Measurements from ENCODE around the gene CHST15. TPM values are rescaled to one million over a fixed set of nuclear protein-coding genes. Genes with fewer than 3 reads are reported as not detected.

CHST15 gene
- total RNA-seq, 1 donor from 2014 or later = 0.18 TPM

GRCh38 chr10:124014416-124015154 lies 78.8 kb downstream of the CHST15 start:
- no peak overlapping the region for H3K27ac Mint-ChIP-seq
- no peaks in the 10 kb centered on the region for H3K36me3 Mint-ChIP-seq (ENCODE audit: low read depth)
- intact Hi-C loops (cut with micrococcal nuclease) = no loop called here
- H3K27me3 Mint-ChIP-seq (ENCODE audit: insufficient read depth) = no peaks in the 10 kb centered on the region
- no peak overlapping the region for H3K4me3 Mint-ChIP-seq
- no peaks in the 10 kb centered on the region for H3K4me1 Mint-ChIP-seq (ENCODE audit: low read depth)
- DNase-seq (ENCODE audit: low spot score) = no peak
- peaks cover 9% of the 10 kb centered on the region for H3K9me3 Mint-ChIP-seq

- DNase-seq (ENCODE audit: low spot score) = no peak
- intact Hi-C loops (cut with micrococcal nuclease) = no loop called here
- no peaks in the 10 kb centered on the region for H3K36me3 Mint-ChIP-seq (ENCODE audit: low read depth)
Measured at GRCh38 chr10:124013916-124014315, 79.5 kb downstream of the CHST15 start.

GRCh38 chr10:124012991-124013390 lies 80.4 kb downstream of the CHST15 start:
- Mint-ChIP-seq H3K4me1 (ENCODE audit: low read depth) (no peaks in the 10 kb centered on the region), H3K27ac (no peak overlapping the region), H3K9me3 (peaks cover 9% of the 10 kb centered on the region), H3K36me3 (ENCODE audit: low read depth) (no peaks in the 10 kb centered on the region), H3K27me3 (ENCODE audit: insufficient read depth) (no peaks in the 10 kb centered on the region), H3K4me3 (no peak overlapping the region)
- no peak for DNase-seq (ENCODE audit: low spot score)
- intact Hi-C loops (cut with micrococcal nuclease) = no loop called here

More at GRCh38 chr10:124013916-124014315, 79.5 kb downstream of the CHST15 start:
- no peak overlapping the region for H3K27ac Mint-ChIP-seq
- H3K4me1 Mint-ChIP-seq (ENCODE audit: low read depth) = no peaks in the 10 kb centered on the region
- no peaks in the 10 kb centered on the region for H3K27me3 Mint-ChIP-seq (ENCODE audit: insufficient read depth)
- peaks cover 9% of the 10 kb centered on the region for H3K9me3 Mint-ChIP-seq
- no peak overlapping the region for H3K4me3 Mint-ChIP-seq

GRCh38 chr10:124012583-124012982 lies 80.8 kb downstream of the CHST15 start:
- Mint-ChIP-seq H3K36me3 (ENCODE audit: low read depth) (no peaks in the 10 kb centered on the region), H3K9me3 (peaks cover 9% of the 10 kb centered on the region), H3K27me3 (ENCODE audit: insufficient read depth) (no peaks in the 10 kb centered on the region), H3K4me1 (ENCODE audit: low read depth) (no peaks in the 10 kb centered on the region), H3K27ac (no peak overlapping the region), H3K4me3 (no peak overlapping the region)
- no peak for DNase-seq (ENCODE audit: low spot score)
- intact Hi-C loops (cut with micrococcal nuclease) = no loop called here

GRCh38 chr10:124012066-124012465 lies 81.3 kb downstream of the CHST15 start:
- Mint-ChIP-seq H3K36me3 (ENCODE audit: low read depth) (no peaks in the 10 kb centered on the region), H3K4me3 (no peak overlapping the region), H3K27me3 (ENCODE audit: insufficient read depth) (no peaks in the 10 kb centered on the region), H3K9me3 (peaks cover 9% of the 10 kb centered on the region), H3K4me1 (ENCODE audit: low read depth) (no peaks in the 10 kb centered on the region), H3K27ac (no peak overlapping the region)
- intact Hi-C loops (cut with micrococcal nuclease) = no loop called here
- DNase-seq (ENCODE audit: low spot score) = no peak

- intact Hi-C loops (cut with micrococcal nuclease) = no loop called here
Measured at GRCh38 chr10:124011464-124011863, 81.9 kb downstream of the CHST15 start.

GRCh38 chr10:124010563-124011131 lies 82.8 kb downstream of the CHST15 start:
- H3K4me1 Mint-ChIP-seq (ENCODE audit: low read depth) = no peaks in the 10 kb centered on the region
- no peak for DNase-seq (ENCODE audit: low spot score)
- no peak overlapping the region for H3K4me3 Mint-ChIP-seq
- H3K27ac Mint-ChIP-seq = no peak overlapping the region
- H3K27me3 Mint-ChIP-seq (ENCODE audit: insufficient read depth) = no peaks in the 10 kb centered on the region
- intact Hi-C loops (cut with micrococcal nuclease) = no loop called here
- H3K36me3 Mint-ChIP-seq (ENCODE audit: low read depth) = no peaks in the 10 kb centered on the region
- peaks cover 9% of the 10 kb centered on the region for H3K9me3 Mint-ChIP-seq

More at GRCh38 chr10:124011464-124011863, 81.9 kb downstream of the CHST15 start:
- Mint-ChIP-seq H3K4me3 (no peak overlapping the region), H3K4me1 (ENCODE audit: low read depth) (no peaks in the 10 kb centered on the region), H3K27me3 (ENCODE audit: insufficient read depth) (no peaks in the 10 kb centered on the region), H3K36me3 (ENCODE audit: low read depth) (no peaks in the 10 kb centered on the region), H3K27ac (no peak overlapping the region), H3K9me3 (peaks cover 9% of the 10 kb centered on the region)
- DNase-seq (ENCODE audit: low spot score) = no peak

- Mint-ChIP-seq H3K27me3 (ENCODE audit: insufficient read depth) (no peaks in the 10 kb centered on the region), H3K27ac (no peak overlapping the region), H3K4me3 (no peak overlapping the region), H3K36me3 (ENCODE audit: low read depth) (no peaks in the 10 kb centered on the region), H3K9me3 (peaks cover 9% of the 10 kb centered on the region), H3K4me1 (ENCODE audit: low read depth) (no peaks in the 10 kb centered on the region)
- no peak for DNase-seq (ENCODE audit: low spot score)
- intact Hi-C loops (cut with micrococcal nuclease) = no loop called here
Measured at GRCh38 chr10:124010024-124010423, 83.4 kb downstream of the CHST15 start.

GRCh38 chr10:124009231-124010015 lies 84.0 kb downstream of the CHST15 start:
- Mint-ChIP-seq H3K4me3 (no peak overlapping the region), H3K36me3 (ENCODE audit: low read depth) (no peaks in the 10 kb centered on the region), H3K27ac (no peak overlapping the region), H3K27me3 (ENCODE audit: insufficient read depth) (no peaks in the 10 kb centered on the region), H3K4me1 (ENCODE audit: low read depth) (no peaks in the 10 kb centered on the region), H3K9me3 (peaks cover 9% of the 10 kb centered on the region)
- DNase-seq (ENCODE audit: low spot score) = no peak
- intact Hi-C loops (cut with micrococcal nuclease) = no loop called here

- intact Hi-C loops (cut with micrococcal nuclease) = no loop called here
Measured at GRCh38 chr10:124008681-124009080, 84.7 kb downstream of the CHST15 start.

GRCh38 chr10:124008187-124008586 lies 85.2 kb downstream of the CHST15 start:
- Mint-ChIP-seq H3K36me3 (ENCODE audit: low read depth) (no peaks in the 10 kb centered on the region), H3K27ac (no peak overlapping the region), H3K27me3 (ENCODE audit: insufficient read depth) (no peaks in the 10 kb centered on the region), H3K9me3 (no peaks in the 10 kb centered on the region), H3K4me1 (ENCODE audit: low read depth) (no peaks in the 10 kb centered on the region), H3K4me3 (no peak overlapping the region)
- intact Hi-C loops (cut with micrococcal nuclease) = no loop called here
- DNase-seq (ENCODE audit: low spot score) = no peak

More at GRCh38 chr10:124008681-124009080, 84.7 kb downstream of the CHST15 start:
- no peaks in the 10 kb centered on the region for H3K36me3 Mint-ChIP-seq (ENCODE audit: low read depth)
- no peak for DNase-seq (ENCODE audit: low spot score)
- no peaks in the 10 kb centered on the region for H3K27me3 Mint-ChIP-seq (ENCODE audit: insufficient read depth)
- peaks cover 4% of the 10 kb centered on the region for H3K9me3 Mint-ChIP-seq
- H3K4me1 Mint-ChIP-seq (ENCODE audit: low read depth) = no peaks in the 10 kb centered on the region
- H3K27ac Mint-ChIP-seq = no peak overlapping the region
- H3K4me3 Mint-ChIP-seq = no peak overlapping the region

GRCh38 chr10:124007773-124008145 lies 85.6 kb downstream of the CHST15 start:
- intact Hi-C loops (cut with micrococcal nuclease) = no loop called here
- Mint-ChIP-seq H3K4me1 (ENCODE audit: low read depth) (no peaks in the 10 kb centered on the region), H3K27ac (no peak overlapping the region), H3K4me3 (no peak overlapping the region), H3K9me3 (no peaks in the 10 kb centered on the region), H3K36me3 (ENCODE audit: low read depth) (no peaks in the 10 kb centered on the region), H3K27me3 (ENCODE audit: insufficient read depth) (no peaks in the 10 kb centered on the region)
- no peak for DNase-seq (ENCODE audit: low spot score)

- no peak for DNase-seq (ENCODE audit: low spot score)
- intact Hi-C loops (cut with micrococcal nuclease) = no loop called here
- no peak overlapping the region for H3K27ac Mint-ChIP-seq
Measured at GRCh38 chr10:124007102-124007772, 86.2 kb downstream of the CHST15 start.

More at GRCh38 chr10:124007102-124007772, 86.2 kb downstream of the CHST15 start:
- Mint-ChIP-seq H3K9me3 (no peaks in the 10 kb centered on the region), H3K4me1 (ENCODE audit: low read depth) (no peaks in the 10 kb centered on the region), H3K4me3 (no peak overlapping the region), H3K27me3 (ENCODE audit: insufficient read depth) (no peaks in the 10 kb centered on the region), H3K36me3 (ENCODE audit: low read depth) (no peaks in the 10 kb centered on the region)
